ENCODE data around the gene IPO11.
A peak's percentile ranks its signal among the peaks of the same experiment; 100 is the strongest.
"Not testable (repeated sequence)": the region's sequence is repeated elsewhere in the genome, so short reads cannot be mapped to it uniquely, and the experiment has no call there.

The IPO11 gene

DNA sequence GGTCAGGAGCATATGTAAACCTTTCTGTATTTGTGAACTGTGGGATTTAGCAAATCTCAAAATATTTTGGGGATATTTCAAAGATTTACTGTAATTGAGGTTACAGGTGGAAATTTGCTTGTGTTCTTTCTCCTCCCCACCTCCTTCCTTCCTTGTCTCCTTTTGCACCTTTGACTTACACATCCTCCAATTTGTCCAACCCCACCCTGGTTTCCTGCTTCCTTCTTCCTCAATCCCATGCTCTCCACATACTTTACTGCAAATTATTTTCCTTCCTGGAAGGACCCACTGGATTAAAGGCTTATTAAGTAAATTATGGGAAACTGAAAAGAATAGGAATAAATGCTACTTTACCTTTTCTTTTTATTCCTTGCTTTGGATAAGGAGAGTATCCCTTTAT lies 91.6 kb downstream of the IPO11 start:
- no peak overlapping the region for H2AFZ ChIP-seq (ENCODE audit: low read length)
- H3K36me3 ChIP-seq (ENCODE audit: insufficient read depth, low read length) = peaks cover 14% of the 10 kb centered on the region; the same call in 1 of the 2 replicates
- no peak overlapping the region for H3K9ac ChIP-seq (ENCODE audit: low read depth, low read length, poor library complexity, severe bottlenecking)
- no peaks in the 10 kb centered on the region for H3F3A ChIP-seq (ENCODE audit: low read depth)
- H3K4me2 ChIP-seq (ENCODE audit: low read depth, low read length, poor library complexity, severe bottlenecking) = no peak overlapping the region
- peaks cover 5% of the 10 kb centered on the region for H3K4me1 ChIP-seq (ENCODE audit: insufficient read depth, low read length, poor library complexity, severe bottlenecking)
- H4K20me1 ChIP-seq (ENCODE audit: insufficient read depth, low read length, poor library complexity, severe bottlenecking) = no peaks in the 10 kb centered on the region
- no peak for TF ChIP-seq EZH2phosphoT487 (IDR thresholded peaks at IDR 0.05; ENCODE audit: borderline replicate concordance)
- TF ChIP-seq, protein P1, sequence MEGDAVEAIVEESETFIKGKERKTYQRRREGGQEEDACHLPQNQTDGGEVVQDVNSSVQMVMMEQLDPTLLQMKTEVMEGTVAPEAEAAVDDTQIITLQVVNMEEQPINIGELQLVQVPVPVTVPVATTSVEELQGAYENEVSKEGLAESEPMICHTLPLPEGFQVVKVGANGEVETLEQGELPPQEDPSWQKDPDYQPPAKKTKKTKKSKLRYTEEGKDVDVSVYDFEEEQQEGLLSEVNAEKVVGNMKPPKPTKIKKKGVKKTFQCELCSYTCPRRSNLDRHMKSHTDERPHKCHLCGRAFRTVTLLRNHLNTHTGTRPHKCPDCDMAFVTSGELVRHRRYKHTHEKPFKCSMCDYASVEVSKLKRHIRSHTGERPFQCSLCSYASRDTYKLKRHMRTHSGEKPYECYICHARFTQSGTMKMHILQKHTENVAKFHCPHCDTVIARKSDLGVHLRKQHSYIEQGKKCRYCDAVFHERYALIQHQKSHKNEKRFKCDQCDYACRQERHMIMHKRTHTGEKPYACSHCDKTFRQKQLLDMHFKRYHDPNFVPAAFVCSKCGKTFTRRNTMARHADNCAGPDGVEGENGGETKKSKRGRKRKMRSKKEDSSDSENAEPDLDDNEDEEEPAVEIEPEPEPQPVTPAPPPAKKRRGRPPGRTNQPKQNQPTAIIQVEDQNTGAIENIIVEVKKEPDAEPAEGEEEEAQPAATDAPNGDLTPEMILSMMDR (conservative IDR thresholded peaks at IDR 0.05; ENCODE audit: low read length) = no peak
- no peaks in the 10 kb centered on the region for H3K79me2 ChIP-seq (ENCODE audit: insufficient read depth, low read length)
- no peaks in the 10 kb centered on the region for H3K9me3 ChIP-seq (ENCODE audit: insufficient read depth, low read depth, low read length)
- no peak overlapping the region for H3K4me3 ChIP-seq (ENCODE audit: low read length, poor library complexity, severe bottlenecking)
- no peaks in the 10 kb centered on the region for H3K9me2 ChIP-seq (replicated peaks; ENCODE audit: low read depth, low read length)
- H3K27me3 ChIP-seq (ENCODE audit: insufficient read depth, low read length, poor library complexity, severe bottlenecking) = no peaks in the 10 kb centered on the region

DNA sequence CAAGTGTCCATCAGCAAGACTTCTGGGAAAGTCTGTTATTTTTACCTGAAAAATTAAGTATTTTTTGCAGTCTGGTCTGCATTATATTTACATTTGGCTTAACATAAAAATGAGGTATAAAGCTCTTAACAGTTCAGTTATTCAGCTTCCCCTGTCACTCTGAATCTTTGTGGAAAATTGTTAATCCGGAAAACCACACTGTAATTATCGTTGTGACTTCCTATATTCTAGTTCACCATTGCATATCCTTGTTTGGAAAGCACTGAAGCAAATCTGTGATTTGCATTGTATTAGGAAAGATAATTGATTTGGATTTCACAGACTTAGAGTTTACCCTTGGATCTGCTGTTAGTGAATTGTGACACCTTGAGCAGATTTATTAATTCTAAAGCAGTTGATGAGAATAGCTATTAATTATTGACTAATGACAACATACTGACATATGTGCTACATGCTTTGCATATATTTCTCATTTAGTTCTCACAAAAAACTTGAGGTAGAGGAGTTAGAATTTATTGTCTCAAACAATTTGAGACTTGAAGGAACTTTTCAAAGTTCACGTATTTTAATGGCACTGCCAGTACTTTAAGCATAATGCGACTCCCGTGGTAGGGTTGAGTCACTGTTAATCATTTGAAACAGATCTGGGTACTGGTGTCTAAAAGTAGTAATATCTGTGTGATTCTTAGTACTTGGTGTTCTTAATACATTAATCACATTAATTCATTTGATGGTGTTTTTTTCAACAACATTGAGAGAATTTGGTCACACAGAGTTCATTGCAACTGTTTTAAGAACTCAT lies 94.3 kb downstream of the IPO11 start:
- no peaks in the 10 kb centered on the region for H3K79me2 ChIP-seq (ENCODE audit: insufficient read depth, low read length)
- H3K9ac ChIP-seq (ENCODE audit: low read depth, low read length, poor library complexity, severe bottlenecking) = peak overlapping the region; percentile 21
- no peaks in the 10 kb centered on the region for H3K9me2 ChIP-seq (replicated peaks; ENCODE audit: low read depth, low read length)
- H3K36me3 ChIP-seq (ENCODE audit: insufficient read depth, low read length) = peaks cover 16% of the 10 kb centered on the region; the same call in 1 of the 2 replicates
- H2AFZ ChIP-seq (ENCODE audit: low read length) = no peak overlapping the region
- H3K4me2 ChIP-seq (ENCODE audit: low read depth, low read length, poor library complexity, severe bottlenecking) = peak overlapping the region; percentile 25
- H3K27me3 ChIP-seq (ENCODE audit: insufficient read depth, low read length, poor library complexity, severe bottlenecking) = no peaks in the 10 kb centered on the region
- no peaks in the 10 kb centered on the region for H3F3A ChIP-seq (ENCODE audit: low read depth)
- H3K4me3 ChIP-seq (ENCODE audit: low read length, poor library complexity, severe bottlenecking) = no peak overlapping the region
- peaks cover 5% of the 10 kb centered on the region for H3K4me1 ChIP-seq (ENCODE audit: insufficient read depth, low read length, poor library complexity, severe bottlenecking)
- TF ChIP-seq, protein P1 (conservative IDR thresholded peaks at IDR 0.05; ENCODE audit: low read length) = no peak
- no peak for TF ChIP-seq EZH2phosphoT487 (IDR thresholded peaks at IDR 0.05; ENCODE audit: borderline replicate concordance)
- H3K9me3 ChIP-seq (ENCODE audit: insufficient read depth, low read depth, low read length) = no peaks in the 10 kb centered on the region
- H4K20me1 ChIP-seq (ENCODE audit: insufficient read depth, low read length, poor library complexity, severe bottlenecking) = no peaks in the 10 kb centered on the region

DNA sequence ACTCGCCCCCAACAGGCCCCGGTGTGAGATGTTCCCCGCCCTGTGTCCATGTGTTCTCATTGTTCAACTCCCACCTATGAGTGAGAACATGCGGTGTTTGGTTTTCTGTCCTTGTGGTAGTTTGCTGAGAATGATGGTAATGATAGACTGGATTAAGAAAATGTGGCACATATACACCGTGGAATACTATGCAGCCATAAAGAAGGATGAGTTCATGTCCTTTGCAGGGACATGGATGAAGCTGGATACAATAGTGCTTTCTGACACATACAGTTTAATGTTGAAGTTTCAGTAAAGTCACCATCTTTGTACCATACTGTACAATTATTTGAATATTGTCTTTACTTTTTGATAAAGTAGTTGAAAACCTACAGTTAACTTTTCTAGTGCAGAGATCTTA lies 96.2 kb downstream of the IPO11 start:
- not testable (repeated sequence) for H4K20me1 ChIP-seq (ENCODE audit: insufficient read depth, low read length, poor library complexity, severe bottlenecking); H3K9ac ChIP-seq (ENCODE audit: low read depth, low read length, poor library complexity, severe bottlenecking); H2AFZ ChIP-seq (ENCODE audit: low read length); H3K4me1 ChIP-seq (ENCODE audit: insufficient read depth, low read length, poor library complexity, severe bottlenecking); H3F3A ChIP-seq (ENCODE audit: low read depth); H3K4me3 ChIP-seq (ENCODE audit: low read length, poor library complexity, severe bottlenecking); H3K9me2 ChIP-seq (replicated peaks; ENCODE audit: low read depth, low read length); H3K4me2 ChIP-seq (ENCODE audit: low read depth, low read length, poor library complexity, severe bottlenecking); H3K27me3 ChIP-seq (ENCODE audit: insufficient read depth, low read length, poor library complexity, severe bottlenecking); H3K79me2 ChIP-seq (ENCODE audit: insufficient read depth, low read length); H3K9me3 ChIP-seq (ENCODE audit: insufficient read depth, low read depth, low read length)
- peaks cover 16% of the 10 kb centered on the region; the same call in 1 of the 2 replicates for H3K36me3 ChIP-seq (ENCODE audit: insufficient read depth, low read length)

DNA sequence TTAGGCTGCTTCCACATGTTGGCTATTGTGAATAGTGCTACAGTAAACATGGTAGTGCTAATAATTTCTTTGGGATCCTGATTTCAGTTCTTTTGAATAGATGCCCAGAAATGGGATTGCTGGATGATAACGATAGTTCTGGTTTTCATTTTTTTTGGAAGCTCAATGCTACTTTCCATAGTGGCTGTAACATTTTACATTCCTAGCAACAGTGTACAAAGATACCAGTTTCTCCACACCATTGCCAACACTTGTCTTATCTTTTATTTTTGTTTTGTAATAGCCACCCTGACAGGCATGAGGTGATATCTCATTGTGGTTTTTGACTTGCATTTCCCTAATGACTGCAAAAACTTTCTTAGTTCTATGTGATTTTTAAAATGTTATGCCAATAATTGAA lies 97.2 kb downstream of the IPO11 start:
- no peaks in the 10 kb centered on the region for H3K9me3 ChIP-seq (ENCODE audit: insufficient read depth, low read depth, low read length)
- no peaks in the 10 kb centered on the region for H3K27me3 ChIP-seq (ENCODE audit: insufficient read depth, low read length, poor library complexity, severe bottlenecking)
- H3K36me3 ChIP-seq (ENCODE audit: insufficient read depth, low read length) = peaks cover 16% of the 10 kb centered on the region; the same call in 1 of the 2 replicates
- TF ChIP-seq, protein P1 (conservative IDR thresholded peaks at IDR 0.05; ENCODE audit: low read length) = no peak
- no peak for TF ChIP-seq EZH2phosphoT487 (IDR thresholded peaks at IDR 0.05; ENCODE audit: borderline replicate concordance)
- no peaks in the 10 kb centered on the region for H3F3A ChIP-seq (ENCODE audit: low read depth)
- no peak overlapping the region for H3K4me2 ChIP-seq (ENCODE audit: low read depth, low read length, poor library complexity, severe bottlenecking)
- no peaks in the 10 kb centered on the region for H3K9me2 ChIP-seq (replicated peaks; ENCODE audit: low read depth, low read length)
- no peak overlapping the region for H2AFZ ChIP-seq (ENCODE audit: low read length)
- H3K9ac ChIP-seq (ENCODE audit: low read depth, low read length, poor library complexity, severe bottlenecking) = no peak overlapping the region
- peaks cover 5% of the 10 kb centered on the region for H3K4me1 ChIP-seq (ENCODE audit: insufficient read depth, low read length, poor library complexity, severe bottlenecking)
- no peak overlapping the region for H3K4me3 ChIP-seq (ENCODE audit: low read length, poor library complexity, severe bottlenecking)
- no peaks in the 10 kb centered on the region for H4K20me1 ChIP-seq (ENCODE audit: insufficient read depth, low read length, poor library complexity, severe bottlenecking)
- no peaks in the 10 kb centered on the region for H3K79me2 ChIP-seq (ENCODE audit: insufficient read depth, low read length)

DNA sequence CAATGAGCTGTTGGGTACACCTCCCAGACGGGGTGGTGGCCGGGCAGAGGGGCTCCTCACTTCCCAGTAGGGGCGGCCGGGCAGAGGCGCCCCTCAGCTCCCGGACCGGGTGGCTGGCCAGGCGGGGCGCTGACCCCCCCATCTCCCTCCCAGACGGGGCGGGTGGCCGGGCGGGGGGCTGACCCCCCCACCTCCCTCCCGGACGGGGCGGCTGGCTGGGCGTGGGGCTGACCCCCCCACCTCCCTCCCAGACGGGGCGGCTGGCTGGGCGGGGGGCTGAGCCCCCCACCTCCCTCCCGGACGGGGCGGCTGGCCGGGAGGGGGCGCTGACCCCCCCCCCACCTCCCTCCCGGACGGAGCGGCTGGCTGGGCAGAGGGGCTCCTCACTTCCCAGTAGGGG lies 100.5 kb downstream of the IPO11 start:
- not testable (repeated sequence) for H3K4me3 ChIP-seq (ENCODE audit: low read length, poor library complexity, severe bottlenecking); H3K9ac ChIP-seq (ENCODE audit: low read depth, low read length, poor library complexity, severe bottlenecking); H2AFZ ChIP-seq (ENCODE audit: low read length); H3K4me2 ChIP-seq (ENCODE audit: low read depth, low read length, poor library complexity, severe bottlenecking); H3K9me3 ChIP-seq (ENCODE audit: insufficient read depth, low read depth, low read length); H4K20me1 ChIP-seq (ENCODE audit: insufficient read depth, low read length, poor library complexity, severe bottlenecking); H3K27me3 ChIP-seq (ENCODE audit: insufficient read depth, low read length, poor library complexity, severe bottlenecking); H3K79me2 ChIP-seq (ENCODE audit: insufficient read depth, low read length); H3K4me1 ChIP-seq (ENCODE audit: insufficient read depth, low read length, poor library complexity, severe bottlenecking); H3K9me2 ChIP-seq (replicated peaks; ENCODE audit: low read depth, low read length); H3F3A ChIP-seq (ENCODE audit: low read depth)
- H3K36me3 ChIP-seq (ENCODE audit: insufficient read depth, low read length) = peaks cover 14% of the 10 kb centered on the region; the same call in 1 of the 2 replicates

Measured in Loucy (cell line).